Measurements from ENCODE around the gene TFDP1. TPM values are rescaled to one million over a fixed set of nuclear protein-coding genes. Genes with fewer than 3 reads are reported as not detected.

TFDP1 gene
- total and polyA plus RNA-seq, 2 of the 4 experiments (the other 2 are of a cell fraction), result 59.3 to 97.0 TPM

DNA sequence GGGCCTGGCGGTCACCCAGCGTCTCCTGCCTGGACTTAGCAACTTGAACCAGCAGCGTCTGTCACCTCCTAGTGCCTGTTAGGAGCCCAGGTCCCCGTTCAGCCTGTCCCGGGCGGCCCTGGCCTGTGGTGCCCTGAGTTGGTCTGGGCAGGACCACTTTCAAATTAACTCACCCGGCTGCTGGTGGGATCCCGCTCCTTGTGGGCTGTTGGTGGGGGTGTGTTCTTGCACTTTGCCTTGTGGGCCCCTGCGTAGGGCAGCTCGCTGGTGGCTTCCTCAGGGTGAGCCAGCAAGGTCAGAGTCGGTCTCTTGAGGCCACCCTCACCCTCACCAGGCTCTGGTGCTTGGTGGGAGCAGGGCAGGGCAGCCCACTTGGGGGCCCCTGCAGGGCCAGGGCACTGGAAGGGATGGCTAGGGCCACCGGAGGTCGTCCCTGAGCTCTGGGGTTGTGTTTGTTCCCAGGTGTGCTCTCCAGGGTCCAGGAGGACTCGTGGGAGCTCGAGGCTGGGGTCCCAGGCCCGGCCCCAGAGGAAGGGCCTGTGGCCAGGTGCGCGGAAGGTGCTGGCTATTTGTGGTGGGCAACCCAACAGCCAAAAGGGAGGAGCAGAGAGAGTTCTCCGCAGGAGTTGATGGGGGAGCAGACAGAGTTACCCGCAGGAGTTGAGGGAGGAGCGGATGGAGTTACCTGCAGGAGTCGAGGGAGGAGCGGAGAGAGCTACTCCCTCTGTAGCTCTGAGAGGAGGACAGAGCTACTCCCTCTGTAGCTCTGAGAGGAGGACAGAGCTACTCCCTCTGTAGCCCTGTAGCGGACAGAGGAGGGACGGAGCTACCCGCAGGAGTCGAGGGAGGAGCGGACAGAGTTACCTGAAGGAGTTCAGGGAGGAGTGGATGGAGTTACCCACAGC is 16.9 kb downstream of the TFDP1 start:
- Histone ChIP-seq H3K36me3 (ENCODE audit: control insufficient read depth, insufficient read depth, low read length) (peaks cover 33% of the 10 kb centered on the region), H4K8ac (ENCODE audit: low read depth in 2 of 2, low read length in 2 of 2) (no peak overlapping the region), H3K27me3 (ENCODE audit: control insufficient read depth, insufficient read depth, low read length) (no peaks in the 10 kb centered on the region), H3K9ac (ENCODE audit: low read depth, low read length) (no peak overlapping the region), H2AK5ac (ENCODE audit: low read depth, low read length) (no peak overlapping the region), H2BK5ac (ENCODE audit: low read depth, low read length, poor library complexity, severe bottlenecking) (no peak overlapping the region), H3K27ac (ENCODE audit: insufficient read depth, low read length) (no peak overlapping the region), H2AFZ (replicated peaks; ENCODE audit: low read length, poor library complexity) (no peak overlapping the region), H3K4ac (ENCODE audit: low read depth, low read length) (no peak overlapping the region), H3K9me3 (ENCODE audit: control insufficient read depth, insufficient read depth, low read length) (no peaks in the 10 kb centered on the region; the same call in 1 of the 2 replicates), H4K20me1 (ENCODE audit: insufficient read depth, low read length) (peaks cover 85% of the 10 kb centered on the region), H3K4me2 (ENCODE audit: low read depth, low read length) (no peak overlapping the region), H2BK120ac (ENCODE audit: low read depth, low read length) (no peak overlapping the region), H3K18ac (ENCODE audit: low read depth, low read length) (no peak overlapping the region), H3K23ac (ENCODE audit: low read depth, low read length) (no peak overlapping the region), H2BK15ac (ENCODE audit: low read depth, low read length) (no peak overlapping the region), H2AK9ac (replicated peaks; ENCODE audit: low read depth, low read length, poor library complexity) (no peak overlapping the region), H3K79me1 (ENCODE audit: low read depth in 1 of 2, low read length in 2 of 2) (peaks cover 21 to 85% of the 10 kb centered on the region in 2 experiments), H3K4me3 (ENCODE audit: insufficient read depth, low read depth, low read length) (no peak overlapping the region), H3K9me1 (ENCODE audit: insufficient read depth, low read length) (peaks cover 3% of the 10 kb centered on the region; the same call in 1 of the 2 replicates), H3K4me1 (ENCODE audit: control insufficient read depth, insufficient read depth, low read length) (no peaks in the 10 kb centered on the region), H4K91ac (ENCODE audit: insufficient read depth, low read depth, low read length) (no peak overlapping the region), H3K14ac (replicated peaks; ENCODE audit: low read depth, low read length) (no peak overlapping the region), H2BK20ac (ENCODE audit: low read depth, low read length) (no peak overlapping the region), H3K56ac (ENCODE audit: extremely low read depth, insufficient read depth, low read length) (no peak overlapping the region), H4K5ac (ENCODE audit: low read depth, low read length) (no peak overlapping the region)
- intact Hi-C loops (cut with micrococcal nuclease), result no loop called here
- in situ Hi-C loops (cut with MboI; ENCODE audit: low sequenced_read_pairs), result no loop called here
- CTCF ChIA-PET, result no interaction called here
- no peak for ATAC-seq (ENCODE audit: low read depth)
- no TSS peak for BruUV-seq (replicated peaks)
- dilution Hi-C loops (cut with HindIII; ENCODE audit: low sequenced_read_pairs, unreplicated experiment), result no loop called here
- WGBS, 2 experiments (ENCODE audit: extremely low coverage in 2 of 2, insufficient read length in 1 of 2), result 90% methylated on average over 2 of the region's 28 CpGs; no CpG with 5 or more reads in 1 of the 2 experiments
- TF ChIP-seq, protein P1, sequence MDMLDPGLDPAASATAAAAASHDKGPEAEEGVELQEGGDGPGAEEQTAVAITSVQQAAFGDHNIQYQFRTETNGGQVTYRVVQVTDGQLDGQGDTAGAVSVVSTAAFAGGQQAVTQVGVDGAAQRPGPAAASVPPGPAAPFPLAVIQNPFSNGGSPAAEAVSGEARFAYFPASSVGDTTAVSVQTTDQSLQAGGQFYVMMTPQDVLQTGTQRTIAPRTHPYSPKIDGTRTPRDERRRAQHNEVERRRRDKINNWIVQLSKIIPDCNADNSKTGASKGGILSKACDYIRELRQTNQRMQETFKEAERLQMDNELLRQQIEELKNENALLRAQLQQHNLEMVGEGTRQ (IDR thresholded peaks at IDR 0.05; ENCODE audit: low read depth, low read length), result no peak
- TF ChIP-seq RCOR1 (IDR thresholded peaks at IDR 0.05; ENCODE audit: insufficient replicate concordance, low read length) (no peak), CEBPB (IDR thresholded peaks at IDR 0.05; ENCODE audit: low read depth, low read length) (no peak), POLR2A (IDR thresholded peaks at IDR 0.05; ENCODE audit: low read depth, low read length) (no peak), NFE2L2 (IDR thresholded peaks at IDR 0.05; ENCODE audit: low read depth, low read length) (no peak), MXI1 (IDR thresholded peaks at IDR 0.05; ENCODE audit: borderline replicate concordance, low read depth, low read length) (no peak), RFX5 (IDR thresholded peaks at IDR 0.05; ENCODE audit: low read depth, low read length) (no peak), SMC3 (IDR thresholded peaks at IDR 0.05; ENCODE audit: low read depth, low read length) (no peak), MAZ (IDR thresholded peaks at IDR 0.05; ENCODE audit: borderline replicate concordance, low read depth, low read length) (no peak), RAD21 (IDR thresholded peaks at IDR 0.05; ENCODE audit: low read length) (no peak), CHD1 (IDR thresholded peaks at IDR 0.05; ENCODE audit: low read depth, low read length) (no peak)
- TF ChIP-seq, protein P2, sequence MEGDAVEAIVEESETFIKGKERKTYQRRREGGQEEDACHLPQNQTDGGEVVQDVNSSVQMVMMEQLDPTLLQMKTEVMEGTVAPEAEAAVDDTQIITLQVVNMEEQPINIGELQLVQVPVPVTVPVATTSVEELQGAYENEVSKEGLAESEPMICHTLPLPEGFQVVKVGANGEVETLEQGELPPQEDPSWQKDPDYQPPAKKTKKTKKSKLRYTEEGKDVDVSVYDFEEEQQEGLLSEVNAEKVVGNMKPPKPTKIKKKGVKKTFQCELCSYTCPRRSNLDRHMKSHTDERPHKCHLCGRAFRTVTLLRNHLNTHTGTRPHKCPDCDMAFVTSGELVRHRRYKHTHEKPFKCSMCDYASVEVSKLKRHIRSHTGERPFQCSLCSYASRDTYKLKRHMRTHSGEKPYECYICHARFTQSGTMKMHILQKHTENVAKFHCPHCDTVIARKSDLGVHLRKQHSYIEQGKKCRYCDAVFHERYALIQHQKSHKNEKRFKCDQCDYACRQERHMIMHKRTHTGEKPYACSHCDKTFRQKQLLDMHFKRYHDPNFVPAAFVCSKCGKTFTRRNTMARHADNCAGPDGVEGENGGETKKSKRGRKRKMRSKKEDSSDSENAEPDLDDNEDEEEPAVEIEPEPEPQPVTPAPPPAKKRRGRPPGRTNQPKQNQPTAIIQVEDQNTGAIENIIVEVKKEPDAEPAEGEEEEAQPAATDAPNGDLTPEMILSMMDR (conservative IDR thresholded peaks at IDR 0.05; ENCODE audit: low read depth, low read length), result no peak
- TF ChIP-seq, protein P3, sequence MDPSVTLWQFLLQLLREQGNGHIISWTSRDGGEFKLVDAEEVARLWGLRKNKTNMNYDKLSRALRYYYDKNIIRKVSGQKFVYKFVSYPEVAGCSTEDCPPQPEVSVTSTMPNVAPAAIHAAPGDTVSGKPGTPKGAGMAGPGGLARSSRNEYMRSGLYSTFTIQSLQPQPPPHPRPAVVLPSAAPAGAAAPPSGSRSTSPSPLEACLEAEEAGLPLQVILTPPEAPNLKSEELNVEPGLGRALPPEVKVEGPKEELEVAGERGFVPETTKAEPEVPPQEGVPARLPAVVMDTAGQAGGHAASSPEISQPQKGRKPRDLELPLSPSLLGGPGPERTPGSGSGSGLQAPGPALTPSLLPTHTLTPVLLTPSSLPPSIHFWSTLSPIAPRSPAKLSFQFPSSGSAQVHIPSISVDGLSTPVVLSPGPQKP (IDR thresholded peaks at IDR 0.05; ENCODE audit: borderline replicate concordance, low read depth, low read length), result no peak
- DNase-seq, result no peak
- POLR2A ChIA-PET (ENCODE audit: unreplicated experiment), result no interaction called here
